Measurements from ENCODE around the gene NQO1.
"Not testable (repeated sequence)": the region's sequence is repeated elsewhere in the genome, so short reads cannot be mapped to it uniquely, and the experiment has no call there.

DNA sequence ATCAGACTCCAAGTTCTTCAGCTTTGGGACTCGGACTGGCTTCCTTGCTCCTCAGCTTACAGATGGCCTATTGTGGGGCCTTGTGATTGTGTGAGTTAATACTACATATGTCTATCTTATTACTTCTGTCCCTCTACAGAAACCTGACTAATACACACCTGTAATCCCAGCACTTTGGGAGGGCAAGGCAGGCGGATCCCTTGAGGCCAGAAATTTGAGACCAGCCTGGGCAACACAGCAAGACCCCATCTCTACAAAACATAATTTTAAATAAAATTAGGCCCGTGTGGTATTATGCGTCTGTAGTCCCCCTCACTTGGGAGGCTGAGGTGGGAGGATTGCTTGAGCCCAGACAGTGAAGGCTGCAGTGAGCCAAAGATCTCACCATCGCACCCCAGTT lies 4.9 kb upstream of the NQO1 start:
- TF ChIP-seq, protein P1, sequence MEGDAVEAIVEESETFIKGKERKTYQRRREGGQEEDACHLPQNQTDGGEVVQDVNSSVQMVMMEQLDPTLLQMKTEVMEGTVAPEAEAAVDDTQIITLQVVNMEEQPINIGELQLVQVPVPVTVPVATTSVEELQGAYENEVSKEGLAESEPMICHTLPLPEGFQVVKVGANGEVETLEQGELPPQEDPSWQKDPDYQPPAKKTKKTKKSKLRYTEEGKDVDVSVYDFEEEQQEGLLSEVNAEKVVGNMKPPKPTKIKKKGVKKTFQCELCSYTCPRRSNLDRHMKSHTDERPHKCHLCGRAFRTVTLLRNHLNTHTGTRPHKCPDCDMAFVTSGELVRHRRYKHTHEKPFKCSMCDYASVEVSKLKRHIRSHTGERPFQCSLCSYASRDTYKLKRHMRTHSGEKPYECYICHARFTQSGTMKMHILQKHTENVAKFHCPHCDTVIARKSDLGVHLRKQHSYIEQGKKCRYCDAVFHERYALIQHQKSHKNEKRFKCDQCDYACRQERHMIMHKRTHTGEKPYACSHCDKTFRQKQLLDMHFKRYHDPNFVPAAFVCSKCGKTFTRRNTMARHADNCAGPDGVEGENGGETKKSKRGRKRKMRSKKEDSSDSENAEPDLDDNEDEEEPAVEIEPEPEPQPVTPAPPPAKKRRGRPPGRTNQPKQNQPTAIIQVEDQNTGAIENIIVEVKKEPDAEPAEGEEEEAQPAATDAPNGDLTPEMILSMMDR (IDR thresholded peaks at IDR 0.05; ENCODE audit: low read length): not testable (repeated sequence)
- not testable (repeated sequence) for TF ChIP-seq EZH2 (IDR thresholded peaks at IDR 0.05; ENCODE audit: borderline replicate concordance, low read length)
